ENCODE data around the gene SLC25A18. TPM values are rescaled to one million over a fixed set of nuclear protein-coding genes. Genes with fewer than 3 reads are reported as not detected.

SLC25A18 gene
- total and polyA plus RNA-seq, 10 of the 15 experiments (the other 5 are each of a cell fraction or from before 2014, with no cell fraction given) = 0.03 to 0.09 TPM; not detected in 8

DNA sequence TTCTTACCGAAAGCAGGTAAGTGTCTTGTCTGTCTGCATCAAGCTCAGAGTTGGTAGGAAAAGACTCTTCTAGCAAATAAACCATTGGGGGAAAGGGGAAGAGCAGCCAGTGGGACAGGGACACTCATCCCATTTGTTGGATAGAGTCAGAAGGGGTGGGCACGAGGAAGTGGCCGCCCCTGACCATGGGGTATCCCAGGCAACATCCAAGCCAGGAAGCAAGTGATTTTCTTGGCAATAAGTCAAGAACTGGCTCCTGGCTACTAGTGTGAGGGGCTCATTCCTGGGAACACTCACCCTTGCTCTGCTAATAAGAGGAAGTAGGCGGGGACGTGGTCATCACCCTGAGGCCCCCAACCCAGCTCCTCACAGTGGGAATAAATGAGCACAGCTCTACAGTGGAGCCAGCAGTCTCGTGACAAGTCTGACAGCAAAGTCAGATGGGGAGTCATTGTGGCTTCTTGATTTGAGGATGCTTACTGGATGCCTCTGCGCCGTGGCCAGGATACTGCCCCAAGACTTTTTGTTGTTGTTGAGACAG, 6.7 kb downstream of the SLC25A18 start:
- POLR2A ChIA-PET = no interaction called here
- Histone ChIP-seq H3K27me3 (replicated peaks in 1 of 2; ENCODE audit: control insufficient read depth in 2 of 2, insufficient read depth in 2 of 2, low read length in 1 of 2) (no peaks in the 10 kb centered on the region), H3K36me3 (ENCODE audit: control insufficient read depth in 2 of 2, insufficient read depth in 2 of 2, low read length in 1 of 2) (no peaks in the 10 kb centered on the region), H3K9me3 (replicated peaks; ENCODE audit: control insufficient read depth, insufficient read depth, low read length) (no peaks in the 10 kb centered on the region), H4K20me1 (ENCODE audit: control insufficient read depth, insufficient read depth) (no peaks in the 10 kb centered on the region), H3K27ac (ENCODE audit: control insufficient read depth, insufficient read depth) (no peak overlapping the region), H3K79me2 (ENCODE audit: control insufficient read depth, insufficient read depth, low read length) (no peaks in the 10 kb centered on the region), H3K4me3 (no peak overlapping the region), H3K9ac (ENCODE audit: control insufficient read depth, insufficient read depth, low read length) (no peak overlapping the region), H3K4me1 (ENCODE audit: control insufficient read depth, insufficient read depth, low read length) (no peaks in the 10 kb centered on the region), H2AFZ (ENCODE audit: control insufficient read depth, low read depth, low read length) (no peak overlapping the region), H3K4me2 (ENCODE audit: control insufficient read depth, insufficient read depth) (no peak overlapping the region)
- CTCF ChIA-PET = interaction anchor here (0.6 to 1.3 kb wide), 2 partner anchors 11 to 388 kb away, joined by 3 read pairs; no protein-coding TSS in a partner anchor
- intact Hi-C loops (cut with micrococcal nuclease; ENCODE audit: unreplicated experiment) = no loop called here
- SMC1A ChIA-PET (ENCODE audit: uncharacterized antibody, unreplicated experiment) = interaction anchor here (2.0 kb wide), 1 partner anchor 11 kb away, joined by 6 read pairs; no protein-coding TSS in a partner anchor
- RAD21 ChIA-PET (ENCODE audit: unreplicated experiment) = no interaction called here
- in situ Hi-C loops (cut with MboI) = no loop called here
- WGBS (ENCODE audit: insufficient coverage, insufficient replicate concordance, low lambda C conversion rate, missing lambda C conversion rate) = 8% methylated on average over 8 of the region's 8 CpGs
- no peak for TF ChIP-seq BHLHE40 (IDR thresholded peaks at IDR 0.05; ENCODE audit: borderline replicate concordance in 1 of 2, low read depth in 2 of 2, low read length in 1 of 2)
- TF ChIP-seq, protein P1, sequence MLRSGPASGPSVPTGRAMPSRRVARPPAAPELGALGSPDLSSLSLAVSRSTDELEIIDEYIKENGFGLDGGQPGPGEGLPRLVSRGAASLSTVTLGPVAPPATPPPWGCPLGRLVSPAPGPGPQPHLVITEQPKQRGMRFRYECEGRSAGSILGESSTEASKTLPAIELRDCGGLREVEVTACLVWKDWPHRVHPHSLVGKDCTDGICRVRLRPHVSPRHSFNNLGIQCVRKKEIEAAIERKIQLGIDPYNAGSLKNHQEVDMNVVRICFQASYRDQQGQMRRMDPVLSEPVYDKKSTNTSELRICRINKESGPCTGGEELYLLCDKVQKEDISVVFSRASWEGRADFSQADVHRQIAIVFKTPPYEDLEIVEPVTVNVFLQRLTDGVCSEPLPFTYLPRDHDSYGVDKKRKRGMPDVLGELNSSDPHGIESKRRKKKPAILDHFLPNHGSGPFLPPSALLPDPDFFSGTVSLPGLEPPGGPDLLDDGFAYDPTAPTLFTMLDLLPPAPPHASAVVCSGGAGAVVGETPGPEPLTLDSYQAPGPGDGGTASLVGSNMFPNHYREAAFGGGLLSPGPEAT (IDR thresholded peaks at IDR 0.05; ENCODE audit: low read depth) = no peak
- no peak for TF ChIP-seq HDAC2 (IDR thresholded peaks at IDR 0.05)
- no peak for TF ChIP-seq KLF5 (IDR thresholded peaks at IDR 0.05; ENCODE audit: partially characterized antibody)
- TF ChIP-seq ZNF217 (IDR thresholded peaks at IDR 0.05) = no peak
- TF ChIP-seq, protein P2, sequence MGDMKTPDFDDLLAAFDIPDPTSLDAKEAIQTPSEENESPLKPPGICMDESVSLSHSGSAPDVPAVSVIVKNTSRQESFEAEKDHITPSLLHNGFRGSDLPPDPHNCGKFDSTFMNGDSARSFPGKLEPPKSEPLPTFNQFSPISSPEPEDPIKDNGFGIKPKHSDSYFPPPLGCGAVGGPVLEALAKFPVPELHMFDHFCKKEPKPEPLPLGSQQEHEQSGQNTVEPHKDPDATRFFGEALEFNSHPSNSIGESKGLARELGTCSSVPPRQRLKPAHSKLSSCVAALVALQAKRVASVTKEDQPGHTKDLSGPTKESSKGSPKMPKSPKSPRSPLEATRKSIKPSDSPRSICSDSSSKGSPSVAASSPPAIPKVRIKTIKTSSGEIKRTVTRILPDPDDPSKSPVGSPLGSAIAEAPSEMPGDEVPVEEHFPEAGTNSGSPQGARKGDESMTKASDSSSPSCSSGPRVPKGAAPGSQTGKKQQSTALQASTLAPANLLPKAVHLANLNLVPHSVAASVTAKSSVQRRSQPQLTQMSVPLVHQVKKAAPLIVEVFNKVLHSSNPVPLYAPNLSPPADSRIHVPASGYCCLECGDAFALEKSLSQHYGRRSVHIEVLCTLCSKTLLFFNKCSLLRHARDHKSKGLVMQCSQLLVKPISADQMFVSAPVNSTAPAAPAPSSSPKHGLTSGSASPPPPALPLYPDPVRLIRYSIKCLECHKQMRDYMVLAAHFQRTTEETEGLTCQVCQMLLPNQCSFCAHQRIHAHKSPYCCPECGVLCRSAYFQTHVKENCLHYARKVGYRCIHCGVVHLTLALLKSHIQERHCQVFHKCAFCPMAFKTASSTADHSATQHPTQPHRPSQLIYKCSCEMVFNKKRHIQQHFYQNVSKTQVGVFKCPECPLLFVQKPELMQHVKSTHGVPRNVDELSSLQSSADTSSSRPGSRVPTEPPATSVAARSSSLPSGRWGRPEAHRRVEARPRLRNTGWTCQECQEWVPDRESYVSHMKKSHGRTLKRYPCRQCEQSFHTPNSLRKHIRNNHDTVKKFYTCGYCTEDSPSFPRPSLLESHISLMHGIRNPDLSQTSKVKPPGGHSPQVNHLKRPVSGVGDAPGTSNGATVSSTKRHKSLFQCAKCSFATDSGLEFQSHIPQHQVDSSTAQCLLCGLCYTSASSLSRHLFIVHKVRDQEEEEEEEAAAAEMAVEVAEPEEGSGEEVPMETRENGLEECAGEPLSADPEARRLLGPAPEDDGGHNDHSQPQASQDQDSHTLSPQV (IDR thresholded peaks at IDR 0.05) = no peak
- no TSS peak for BruUV-seq (replicated peaks)
- DNase-seq (ENCODE audit: low read depth, low spot score) (no peak), ATAC-seq (no peak), FAIRE-seq (no peak)
